ENCODE measurements around the gene WDR72.

DNA sequence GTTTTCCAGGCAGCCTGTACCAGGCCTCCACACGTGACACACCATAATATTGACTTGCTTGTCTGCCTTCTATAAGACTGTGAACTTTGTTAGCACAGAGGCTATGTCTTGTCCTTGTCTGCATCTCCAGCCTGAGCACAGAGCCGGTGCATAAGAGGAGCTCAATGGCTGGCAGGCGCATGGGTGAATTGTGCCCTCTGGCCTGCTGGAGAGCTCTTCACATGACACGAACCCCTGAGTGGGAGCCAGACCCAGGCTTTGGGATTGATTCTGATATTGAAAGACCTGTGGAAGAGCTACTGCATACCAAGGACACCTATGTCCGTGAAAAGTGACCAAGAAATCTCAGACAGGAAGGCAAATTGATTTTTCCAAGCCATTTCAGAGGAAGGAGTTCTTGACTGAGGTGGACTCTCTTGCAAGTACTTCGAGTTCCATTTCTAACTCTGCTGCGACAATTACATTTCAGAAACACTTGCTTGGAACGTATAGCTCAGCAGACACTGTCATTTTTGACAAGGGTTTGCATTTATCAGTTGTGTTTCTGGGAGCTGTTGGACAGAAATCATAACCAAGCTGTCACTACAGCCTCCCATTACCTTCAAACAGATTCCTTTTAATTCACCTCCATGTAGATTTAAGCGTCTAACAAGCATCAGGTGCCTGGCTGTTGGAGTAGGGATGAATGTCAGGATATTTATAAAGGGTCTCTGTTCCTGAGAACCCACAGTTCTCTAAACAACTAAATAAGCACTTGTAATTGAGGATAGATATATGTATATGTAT is 281.3 kb downstream of the WDR72 start:
- TF ChIP-seq RXRA (IDR thresholded peaks at IDR 0.05; ENCODE audit: insufficient read depth, low read depth, low read length) = no peak
- TF ChIP-seq TEAD4 (IDR thresholded peaks at IDR 0.05; ENCODE audit: low read depth, low read length) = no peak
- TF ChIP-seq JUND (IDR thresholded peaks at IDR 0.05; ENCODE audit: low read length) = no peak
- no peak for TF ChIP-seq ZNF274 (IDR thresholded peaks at IDR 0.05; ENCODE audit: borderline replicate concordance, extremely low read depth, low read length)
- TF ChIP-seq, protein P1, sequence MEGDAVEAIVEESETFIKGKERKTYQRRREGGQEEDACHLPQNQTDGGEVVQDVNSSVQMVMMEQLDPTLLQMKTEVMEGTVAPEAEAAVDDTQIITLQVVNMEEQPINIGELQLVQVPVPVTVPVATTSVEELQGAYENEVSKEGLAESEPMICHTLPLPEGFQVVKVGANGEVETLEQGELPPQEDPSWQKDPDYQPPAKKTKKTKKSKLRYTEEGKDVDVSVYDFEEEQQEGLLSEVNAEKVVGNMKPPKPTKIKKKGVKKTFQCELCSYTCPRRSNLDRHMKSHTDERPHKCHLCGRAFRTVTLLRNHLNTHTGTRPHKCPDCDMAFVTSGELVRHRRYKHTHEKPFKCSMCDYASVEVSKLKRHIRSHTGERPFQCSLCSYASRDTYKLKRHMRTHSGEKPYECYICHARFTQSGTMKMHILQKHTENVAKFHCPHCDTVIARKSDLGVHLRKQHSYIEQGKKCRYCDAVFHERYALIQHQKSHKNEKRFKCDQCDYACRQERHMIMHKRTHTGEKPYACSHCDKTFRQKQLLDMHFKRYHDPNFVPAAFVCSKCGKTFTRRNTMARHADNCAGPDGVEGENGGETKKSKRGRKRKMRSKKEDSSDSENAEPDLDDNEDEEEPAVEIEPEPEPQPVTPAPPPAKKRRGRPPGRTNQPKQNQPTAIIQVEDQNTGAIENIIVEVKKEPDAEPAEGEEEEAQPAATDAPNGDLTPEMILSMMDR (IDR thresholded peaks at IDR 0.05; ENCODE audit: control extremely low read depth in 1 of 3, insufficient read depth in 1 of 3, low read depth in 1 of 3, low read length in 3 of 3) = no peak
- no peak for TF ChIP-seq CHD2 (IDR thresholded peaks at IDR 0.05; ENCODE audit: low read length)
- TF ChIP-seq EP300 (IDR thresholded peaks at IDR 0.05; ENCODE audit: borderline replicate concordance in 1 of 2, low read depth in 2 of 2, low read length in 2 of 2) = no peak
- TF ChIP-seq KDM1A (IDR thresholded peaks at IDR 0.05; ENCODE audit: borderline replicate concordance, low read length) = no peak
- TF ChIP-seq SP1 (IDR thresholded peaks at IDR 0.05; ENCODE audit: low read depth, low read length) = no peak
- TF ChIP-seq CREB1 (IDR thresholded peaks at IDR 0.05) = no peak
